ENCODE measurements around the gene RPL5. TPM values are rescaled to one million over a fixed set of nuclear protein-coding genes. Genes with fewer than 3 reads are reported as not detected.
A peak's percentile ranks its signal among the peaks of the same experiment; 100 is the strongest.

Gene RPL5
- total RNA-seq, 1 experiment from 2014 or later: 1,430 TPM

DNA sequence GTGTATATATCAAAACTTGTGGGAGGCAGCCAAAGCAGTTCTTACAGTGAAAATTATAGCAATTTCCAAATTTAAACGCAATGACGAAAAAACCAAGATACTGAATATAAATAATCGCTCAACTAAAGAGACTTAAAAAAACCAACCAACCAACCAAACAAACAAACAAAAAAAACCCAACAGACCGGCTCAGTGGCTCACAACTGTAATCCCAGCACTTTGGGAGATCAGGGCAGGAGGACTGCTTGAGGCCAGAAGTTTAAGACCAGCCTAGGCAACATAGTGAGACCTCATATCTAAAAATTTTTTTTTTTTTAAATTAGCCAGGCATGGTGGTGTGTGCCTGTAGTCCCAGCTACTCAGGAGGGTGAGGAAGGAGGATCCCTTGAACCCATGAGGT is 23.4 kb downstream of the RPL5 start (continued):
- TF ChIP-seq, protein P1, sequence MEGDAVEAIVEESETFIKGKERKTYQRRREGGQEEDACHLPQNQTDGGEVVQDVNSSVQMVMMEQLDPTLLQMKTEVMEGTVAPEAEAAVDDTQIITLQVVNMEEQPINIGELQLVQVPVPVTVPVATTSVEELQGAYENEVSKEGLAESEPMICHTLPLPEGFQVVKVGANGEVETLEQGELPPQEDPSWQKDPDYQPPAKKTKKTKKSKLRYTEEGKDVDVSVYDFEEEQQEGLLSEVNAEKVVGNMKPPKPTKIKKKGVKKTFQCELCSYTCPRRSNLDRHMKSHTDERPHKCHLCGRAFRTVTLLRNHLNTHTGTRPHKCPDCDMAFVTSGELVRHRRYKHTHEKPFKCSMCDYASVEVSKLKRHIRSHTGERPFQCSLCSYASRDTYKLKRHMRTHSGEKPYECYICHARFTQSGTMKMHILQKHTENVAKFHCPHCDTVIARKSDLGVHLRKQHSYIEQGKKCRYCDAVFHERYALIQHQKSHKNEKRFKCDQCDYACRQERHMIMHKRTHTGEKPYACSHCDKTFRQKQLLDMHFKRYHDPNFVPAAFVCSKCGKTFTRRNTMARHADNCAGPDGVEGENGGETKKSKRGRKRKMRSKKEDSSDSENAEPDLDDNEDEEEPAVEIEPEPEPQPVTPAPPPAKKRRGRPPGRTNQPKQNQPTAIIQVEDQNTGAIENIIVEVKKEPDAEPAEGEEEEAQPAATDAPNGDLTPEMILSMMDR (IDR thresholded peaks at IDR 0.05): no peak
- TF ChIP-seq GABPB1 (CRISPR knock-in tag; IDR thresholded peaks at IDR 0.05): no peak
- TF ChIP-seq GTF2I (CRISPR knock-in tag; conservative IDR thresholded peaks at IDR 0.05): no peak
- TF ChIP-seq KAT7 (CRISPR knock-in tag; IDR thresholded peaks at IDR 0.05; ENCODE audit: borderline replicate concordance): no peak
- TF ChIP-seq RELA (CRISPR knock-in tag; IDR thresholded peaks at IDR 0.05; ENCODE audit: borderline replicate concordance): no peak

DNA sequence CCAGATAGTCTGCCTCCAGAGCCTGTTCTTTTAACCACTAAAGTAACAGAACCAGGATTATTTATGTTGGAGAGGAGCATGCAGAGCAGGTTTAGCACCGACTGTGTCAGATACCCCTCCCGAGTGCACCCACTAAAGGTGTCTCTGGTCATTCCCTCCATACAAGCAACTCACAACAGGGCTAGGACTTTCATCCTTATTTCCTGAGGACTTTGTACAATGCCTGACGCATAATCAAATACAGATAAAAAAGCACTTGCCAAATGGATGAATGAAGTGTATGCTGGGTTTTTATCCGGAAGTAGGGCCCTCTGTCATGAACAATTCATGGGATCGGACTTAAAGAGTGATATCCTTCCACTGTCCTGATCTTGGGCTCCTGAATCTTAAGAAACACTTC is 26.0 kb downstream of the RPL5 start:
- Mint-ChIP-seq H3K27ac (no peak overlapping the region), H3K27me3 (ENCODE audit: low read depth) (no peaks in the 10 kb centered on the region), H3K9me3 (no peaks in the 10 kb centered on the region), H3K4me1 (no peaks in the 10 kb centered on the region), H3K4me3 (no peak overlapping the region), H3K36me3 (no peaks in the 10 kb centered on the region)
- CTCF ChIA-PET: interaction anchor here (2.2 to 4.0 kb wide), 3 partner anchors 103 to 204 kb away, joined by 12 to 38 read pairs (median 19); partner anchors contain the start of gene DIPK1A
- DNase-seq (ENCODE audit: low spot score) (no peak), ATAC-seq (no peak)
- POLR2A ChIA-PET: interaction anchor here (0.5 kb wide), 1 partner anchor 132 kb away, joined by 3 read pairs; no protein-coding TSS in a partner anchor
- TF ChIP-seq NR2C2 (CRISPR knock-in tag; IDR thresholded peaks at IDR 0.05): no peak
- TF ChIP-seq FOXJ3 (CRISPR knock-in tag; IDR thresholded peaks at IDR 0.05; ENCODE audit: borderline replicate concordance): no peak
- no peak for TF ChIP-seq CREB1 (CRISPR knock-in tag; IDR thresholded peaks at IDR 0.05)
- TF ChIP-seq, protein P2, sequence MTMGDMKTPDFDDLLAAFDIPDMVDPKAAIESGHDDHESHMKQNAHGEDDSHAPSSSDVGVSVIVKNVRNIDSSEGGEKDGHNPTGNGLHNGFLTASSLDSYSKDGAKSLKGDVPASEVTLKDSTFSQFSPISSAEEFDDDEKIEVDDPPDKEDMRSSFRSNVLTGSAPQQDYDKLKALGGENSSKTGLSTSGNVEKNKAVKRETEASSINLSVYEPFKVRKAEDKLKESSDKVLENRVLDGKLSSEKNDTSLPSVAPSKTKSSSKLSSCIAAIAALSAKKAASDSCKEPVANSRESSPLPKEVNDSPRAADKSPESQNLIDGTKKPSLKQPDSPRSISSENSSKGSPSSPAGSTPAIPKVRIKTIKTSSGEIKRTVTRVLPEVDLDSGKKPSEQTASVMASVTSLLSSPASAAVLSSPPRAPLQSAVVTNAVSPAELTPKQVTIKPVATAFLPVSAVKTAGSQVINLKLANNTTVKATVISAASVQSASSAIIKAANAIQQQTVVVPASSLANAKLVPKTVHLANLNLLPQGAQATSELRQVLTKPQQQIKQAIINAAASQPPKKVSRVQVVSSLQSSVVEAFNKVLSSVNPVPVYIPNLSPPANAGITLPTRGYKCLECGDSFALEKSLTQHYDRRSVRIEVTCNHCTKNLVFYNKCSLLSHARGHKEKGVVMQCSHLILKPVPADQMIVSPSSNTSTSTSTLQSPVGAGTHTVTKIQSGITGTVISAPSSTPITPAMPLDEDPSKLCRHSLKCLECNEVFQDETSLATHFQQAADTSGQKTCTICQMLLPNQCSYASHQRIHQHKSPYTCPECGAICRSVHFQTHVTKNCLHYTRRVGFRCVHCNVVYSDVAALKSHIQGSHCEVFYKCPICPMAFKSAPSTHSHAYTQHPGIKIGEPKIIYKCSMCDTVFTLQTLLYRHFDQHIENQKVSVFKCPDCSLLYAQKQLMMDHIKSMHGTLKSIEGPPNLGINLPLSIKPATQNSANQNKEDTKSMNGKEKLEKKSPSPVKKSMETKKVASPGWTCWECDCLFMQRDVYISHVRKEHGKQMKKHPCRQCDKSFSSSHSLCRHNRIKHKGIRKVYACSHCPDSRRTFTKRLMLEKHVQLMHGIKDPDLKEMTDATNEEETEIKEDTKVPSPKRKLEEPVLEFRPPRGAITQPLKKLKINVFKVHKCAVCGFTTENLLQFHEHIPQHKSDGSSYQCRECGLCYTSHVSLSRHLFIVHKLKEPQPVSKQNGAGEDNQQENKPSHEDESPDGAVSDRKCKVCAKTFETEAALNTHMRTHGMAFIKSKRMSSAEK (CRISPR knock-in tag; IDR thresholded peaks at IDR 0.05; ENCODE audit: borderline replicate concordance): no peak
- no peak for TF ChIP-seq MYBL2 (CRISPR knock-in tag; IDR thresholded peaks at IDR 0.05)
- no peak for TF ChIP-seq CBFB (CRISPR knock-in tag; IDR thresholded peaks at IDR 0.05; ENCODE audit: low read depth)
- no peak for TF ChIP-seq KAT7 (CRISPR knock-in tag; IDR thresholded peaks at IDR 0.05; ENCODE audit: borderline replicate concordance)
- TF ChIP-seq, protein P3, sequence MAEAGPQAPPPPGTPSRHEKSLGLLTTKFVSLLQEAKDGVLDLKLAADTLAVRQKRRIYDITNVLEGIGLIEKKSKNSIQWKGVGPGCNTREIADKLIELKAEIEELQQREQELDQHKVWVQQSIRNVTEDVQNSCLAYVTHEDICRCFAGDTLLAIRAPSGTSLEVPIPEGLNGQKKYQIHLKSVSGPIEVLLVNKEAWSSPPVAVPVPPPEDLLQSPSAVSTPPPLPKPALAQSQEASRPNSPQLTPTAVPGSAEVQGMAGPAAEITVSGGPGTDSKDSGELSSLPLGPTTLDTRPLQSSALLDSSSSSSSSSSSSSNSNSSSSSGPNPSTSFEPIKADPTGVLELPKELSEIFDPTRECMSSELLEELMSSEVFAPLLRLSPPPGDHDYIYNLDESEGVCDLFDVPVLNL (CRISPR knock-in tag; IDR thresholded peaks at IDR 0.05; ENCODE audit: borderline replicate concordance, low read depth): no peak
- no peak for TF ChIP-seq SP1 (CRISPR knock-in tag; conservative IDR thresholded peaks at IDR 0.05)

DNA sequence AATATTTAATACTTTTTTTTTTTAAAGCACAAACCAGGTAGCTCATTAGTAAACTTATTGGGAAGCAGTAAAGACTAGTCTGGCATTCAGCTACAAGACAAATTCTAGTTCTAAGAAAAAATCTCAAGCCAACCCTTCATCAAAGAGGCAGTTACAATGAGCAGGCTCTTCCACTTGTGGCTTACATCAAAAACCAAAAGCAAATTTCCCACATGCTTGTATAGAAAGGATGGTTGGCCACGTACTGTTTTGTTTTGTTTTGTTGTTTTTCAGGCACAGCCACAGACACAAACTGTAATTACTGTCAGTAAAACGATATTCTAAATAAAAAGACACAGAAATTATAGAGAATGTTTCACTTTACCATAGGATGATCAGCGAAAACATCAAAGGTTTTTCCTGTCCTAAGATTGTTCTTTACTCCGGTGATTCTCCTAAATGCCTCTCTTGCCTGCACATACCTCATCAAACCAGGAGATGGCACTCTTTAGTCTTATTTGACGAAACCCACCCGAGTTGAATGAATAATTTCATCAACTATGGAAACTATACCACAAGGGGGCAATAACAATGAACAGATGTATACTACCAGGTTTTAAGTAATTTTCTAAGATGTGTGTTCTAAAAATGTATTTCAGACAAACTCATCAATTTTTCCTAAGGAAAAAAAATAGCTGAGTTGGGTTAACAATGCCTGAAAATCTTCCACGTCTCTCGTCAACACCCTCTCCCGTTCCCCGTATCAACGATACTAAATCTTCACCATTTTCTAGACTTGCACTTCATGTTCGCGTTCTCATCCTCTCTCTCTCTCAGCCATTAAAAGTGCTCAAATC is 26.9 kb downstream of the RPL5 start:
- ChIA-PET POLR2A (interaction anchor here (0.5 kb wide), 1 partner anchor 131 kb away, joined by 3 read pairs; no protein-coding TSS in a partner anchor), CTCF (interaction anchor here (0.7 to 4.0 kb wide), 6 partner anchors 18 to 203 kb away, joined by 3 to 38 read pairs (median 8); partner anchors contain the start of gene DIPK1A)
- Mint-ChIP-seq H3K4me1 (no peaks in the 10 kb centered on the region), H3K27ac (no peak overlapping the region), H3K4me3 (no peak overlapping the region), H3K9me3 (no peaks in the 10 kb centered on the region), H3K36me3 (no peaks in the 10 kb centered on the region), H3K27me3 (ENCODE audit: low read depth) (no peaks in the 10 kb centered on the region)
- ATAC-seq: peak; percentile 85
- TF ChIP-seq, protein P1 (IDR thresholded peaks at IDR 0.05): peak; percentile 79
- TF ChIP-seq ZNF232 (CRISPR knock-in tag; IDR thresholded peaks at IDR 0.05): no peak
- peak; percentile 41 for DNase-seq (ENCODE audit: low spot score)

All from WTC11 (cell line).